ENCODE data around the gene SLC25A42.

The SLC25A42 gene

DNA sequence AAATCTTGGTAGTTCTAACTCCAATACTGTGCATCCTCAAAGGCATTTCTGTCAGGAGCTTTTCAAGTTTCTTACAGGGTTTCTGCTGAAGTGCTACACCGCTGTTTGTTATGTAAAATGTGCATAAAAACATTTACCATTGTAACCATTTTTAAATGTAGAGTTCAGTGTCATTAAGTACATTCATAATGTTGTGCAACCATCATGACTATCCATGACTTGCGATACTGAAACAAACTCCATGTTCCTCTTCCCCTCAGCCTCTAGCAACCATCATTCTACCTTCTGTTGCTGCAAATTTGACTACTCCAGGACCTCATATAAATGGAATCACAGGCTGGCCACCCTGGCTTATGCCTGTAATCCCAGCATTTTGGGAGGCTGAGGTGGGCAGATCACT, 14.4 kb upstream of the SLC25A42 start:
- intact Hi-C loops (cut with DNase I), result loop anchor here (2.0 kb wide), 1 partner anchor 63 kb away; no protein-coding TSS in a partner anchor
- no peak for DNase-seq

DNA sequence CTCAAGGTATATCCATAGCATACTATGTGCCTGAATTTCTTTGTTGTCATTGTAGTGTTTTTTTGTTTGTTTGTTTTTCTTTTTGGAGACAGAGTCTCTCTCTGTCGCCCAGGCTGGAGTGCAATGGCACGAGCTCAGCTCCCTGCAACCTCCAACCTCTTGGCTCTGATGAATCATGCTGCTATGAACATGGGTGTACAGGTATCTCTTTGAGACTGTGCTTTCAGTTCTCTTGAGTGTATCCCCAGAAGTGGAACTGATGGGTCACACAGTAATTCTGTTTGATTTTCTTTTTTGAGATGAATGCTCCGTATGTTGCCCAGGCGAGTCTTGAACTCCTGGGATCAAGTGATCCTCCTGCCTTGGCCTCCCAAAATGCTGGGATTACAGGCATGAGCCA, 13.7 kb upstream of the SLC25A42 start:
- intact Hi-C loops (cut with DNase I), result loop anchor here (5.0 kb wide), 1 partner anchor 92 kb away; no protein-coding TSS in a partner anchor
- no peak for DNase-seq

DNA sequence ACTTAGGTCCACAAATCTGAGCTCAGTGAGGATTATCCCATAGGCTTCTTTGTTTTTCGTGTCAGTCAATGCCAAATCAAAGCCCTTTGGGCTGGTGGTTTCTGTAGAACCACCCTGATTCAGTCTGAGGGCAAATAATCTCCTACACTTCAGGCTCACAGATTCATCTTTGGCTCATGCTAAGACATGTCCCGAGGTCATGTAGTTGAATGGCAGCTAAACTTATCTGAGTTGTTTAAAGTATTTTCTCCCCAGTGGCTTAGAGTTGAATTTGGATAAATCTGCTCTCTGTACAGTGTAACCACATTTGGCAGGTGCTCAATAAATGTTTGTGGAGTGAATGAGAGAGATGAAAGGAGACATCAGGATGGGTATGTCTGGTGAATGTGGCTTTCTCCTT, 13.1 kb upstream of the SLC25A42 start:
- intact Hi-C loops (cut with DNase I), result loop anchor here (5.0 kb wide), 1 partner anchor 92 kb away; no protein-coding TSS in a partner anchor
- DNase-seq, result no peak

- intact Hi-C loops (cut with DNase I), result loop anchor here (5.0 kb wide), 1 partner anchor 91 kb away; no protein-coding TSS in a partner anchor
These were observed 12.1 kb upstream of the SLC25A42 start for GRCh38 chr19:19051478-19052213.

GRCh38 chr19:19052921-19053320, 10.9 kb upstream of the SLC25A42 start:
- no peak for DNase-seq
- intact Hi-C loops (cut with DNase I), result loop anchor here (5.0 kb wide), 1 partner anchor 89 kb away; no protein-coding TSS in a partner anchor

More at GRCh38 chr19:19051478-19052213, 12.1 kb upstream of the SLC25A42 start:
- peak in 1 of 10 donors; percentile 60 for DNase-seq

DNA sequence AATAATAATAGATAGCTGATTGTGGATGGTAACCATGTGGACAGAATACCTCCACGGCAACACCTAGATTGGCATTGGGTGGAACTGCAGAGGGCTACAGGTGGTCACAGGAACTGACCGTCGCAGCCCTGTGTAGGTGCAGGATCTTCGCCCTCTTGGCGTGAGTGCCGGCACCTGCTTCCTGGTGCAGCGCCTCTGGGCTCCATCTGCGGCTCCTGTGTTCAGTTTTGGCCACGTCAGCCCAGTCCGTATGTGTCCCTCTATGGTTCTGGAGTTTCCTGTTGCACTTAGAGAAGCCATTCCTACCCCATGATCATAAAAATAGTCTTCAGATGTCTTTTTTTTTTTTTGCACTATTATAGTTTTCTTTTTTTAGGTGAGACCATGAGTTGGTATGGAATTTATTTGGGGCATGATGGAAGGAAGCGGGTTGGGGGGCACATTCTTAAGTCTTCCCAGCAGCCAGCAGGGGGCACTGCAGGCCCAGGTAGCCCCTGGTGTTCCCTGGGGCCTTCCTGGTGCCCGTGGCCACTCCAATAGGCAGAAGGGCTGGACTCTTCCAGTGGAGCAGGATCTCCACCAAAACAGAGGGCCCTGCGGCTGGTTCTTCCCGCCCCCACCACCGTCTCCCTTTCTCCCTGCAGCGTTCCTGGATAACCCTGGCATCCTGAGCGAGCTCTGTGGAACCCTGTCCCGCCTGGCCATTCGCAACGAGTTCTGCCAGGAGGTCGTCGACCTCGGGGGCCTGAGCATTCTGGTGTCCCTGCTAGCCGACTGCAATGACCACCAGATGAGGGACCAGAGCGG, 10.1 kb upstream of the SLC25A42 start:
- intact Hi-C loops (cut with DNase I), result loop anchor here (5.0 kb wide), 1 partner anchor 89 kb away; no protein-coding TSS in a partner anchor
- DNase-seq, result peak in 9 of 10 donors; percentile 44 to 96 (median 71)

GRCh38 chr19:19054315-19054938, 9.4 kb upstream of the SLC25A42 start:
- no peak for DNase-seq
- intact Hi-C loops (cut with DNase I), result loop anchor here (5.0 kb wide), 1 partner anchor 88 kb away; no protein-coding TSS in a partner anchor

- DNase-seq, result peak in 1 of 10 donors; percentile 69
- intact Hi-C loops (cut with DNase I), result loop anchor here (5.0 kb wide), 1 partner anchor 87 kb away; no protein-coding TSS in a partner anchor
These were observed 8.8 kb upstream of the SLC25A42 start for GRCh38 chr19:19054939-19055440.

- peak in 1 of 10 donors; percentile 62 for DNase-seq
- intact Hi-C loops (cut with DNase I), result no loop called here
These were observed 8.1 kb upstream of the SLC25A42 start for GRCh38 chr19:19055701-19056100.

- peak in 1 of 10 donors; percentile 60 for DNase-seq
- intact Hi-C loops (cut with DNase I), result no loop called here
These were observed 7.0 kb upstream of the SLC25A42 start for GRCh38 chr19:19056636-19057275.

DNA sequence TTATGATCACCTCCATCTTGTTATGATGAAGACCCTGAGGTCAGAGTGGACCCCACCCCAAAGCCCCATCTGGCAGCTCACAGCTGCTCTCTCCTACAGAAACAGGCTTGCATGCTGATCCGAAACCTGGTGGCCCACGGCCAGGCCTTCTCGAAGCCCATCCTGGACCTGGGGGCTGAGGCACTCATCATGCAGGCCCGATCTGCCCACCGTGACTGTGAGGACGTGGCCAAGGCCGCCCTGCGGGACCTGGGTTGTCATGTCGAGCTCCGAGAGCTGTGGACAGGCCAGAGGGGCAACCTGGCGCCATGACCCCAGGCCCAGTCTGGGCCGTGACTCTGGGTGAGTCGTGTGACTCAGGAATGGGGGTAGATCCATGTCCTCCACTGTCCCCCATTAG, 6.5 kb upstream of the SLC25A42 start:
- intact Hi-C loops (cut with DNase I), result no loop called here
- DNase-seq, result peak in 1 of 10 donors; percentile 74

DNA sequence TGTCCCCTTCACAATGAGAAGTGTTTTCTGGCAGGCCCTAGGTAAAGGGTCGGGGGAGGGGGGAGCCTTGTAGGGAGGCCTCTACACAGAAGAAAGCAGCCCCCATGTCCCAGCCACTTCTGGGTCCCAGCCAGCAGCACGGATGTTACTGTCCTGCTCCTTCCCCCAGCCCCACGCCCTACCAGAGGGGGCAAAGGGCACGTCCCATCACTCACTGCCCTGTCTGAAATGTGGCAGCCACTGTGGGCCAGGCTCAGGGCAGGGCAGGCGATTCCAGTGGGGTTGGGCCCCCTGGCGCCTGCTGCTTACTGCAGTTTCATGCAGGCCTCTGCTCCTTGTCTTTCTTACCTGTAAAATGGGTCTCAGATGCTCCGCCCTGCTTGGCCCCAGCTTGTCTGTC, 6.1 kb upstream of the SLC25A42 start:
- DNase-seq, result peak in 1 of 10 donors; percentile 23
- intact Hi-C loops (cut with DNase I), result no loop called here

DNA sequence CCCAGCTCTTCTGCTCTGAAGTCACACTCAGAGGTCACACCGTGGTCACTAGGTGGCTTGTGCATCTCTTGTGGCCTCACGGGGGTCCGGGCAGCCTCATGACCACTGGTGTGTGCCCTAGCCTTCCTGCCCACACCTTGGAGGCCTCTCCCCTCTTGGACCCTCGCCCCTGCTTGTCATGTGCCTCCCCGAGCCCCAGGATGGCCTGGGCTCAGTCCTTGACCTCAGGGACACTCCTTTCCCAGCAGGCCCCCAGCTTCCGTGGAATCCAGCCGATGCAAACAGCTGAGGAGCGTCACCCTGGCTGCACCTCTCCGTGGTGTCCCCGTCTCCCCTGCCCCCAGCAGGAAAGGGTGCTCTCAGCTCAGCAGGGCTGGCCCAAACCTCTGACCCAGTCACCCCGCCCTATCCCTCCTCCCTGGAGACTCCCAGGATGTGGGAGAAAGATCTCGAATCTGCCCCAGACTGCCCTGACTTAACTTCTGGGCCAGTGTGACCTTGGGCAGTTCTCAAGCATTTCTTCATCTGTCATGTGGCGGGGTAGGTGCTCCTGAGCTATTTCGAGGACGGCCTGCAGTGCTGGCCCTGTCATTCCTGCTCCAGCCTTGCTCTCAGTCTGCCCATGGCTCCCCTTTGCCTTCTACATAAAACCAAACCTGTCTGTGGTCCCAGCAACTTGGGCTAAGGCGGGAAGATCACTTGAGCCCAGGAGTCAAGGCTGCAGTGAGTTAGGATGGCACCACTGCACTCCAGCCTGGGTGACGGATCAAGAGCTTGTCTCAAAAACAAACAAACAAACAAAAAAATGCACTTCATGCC, 4.6 kb upstream of the SLC25A42 start:
- intact Hi-C loops (cut with DNase I), result no loop called here

DNA sequence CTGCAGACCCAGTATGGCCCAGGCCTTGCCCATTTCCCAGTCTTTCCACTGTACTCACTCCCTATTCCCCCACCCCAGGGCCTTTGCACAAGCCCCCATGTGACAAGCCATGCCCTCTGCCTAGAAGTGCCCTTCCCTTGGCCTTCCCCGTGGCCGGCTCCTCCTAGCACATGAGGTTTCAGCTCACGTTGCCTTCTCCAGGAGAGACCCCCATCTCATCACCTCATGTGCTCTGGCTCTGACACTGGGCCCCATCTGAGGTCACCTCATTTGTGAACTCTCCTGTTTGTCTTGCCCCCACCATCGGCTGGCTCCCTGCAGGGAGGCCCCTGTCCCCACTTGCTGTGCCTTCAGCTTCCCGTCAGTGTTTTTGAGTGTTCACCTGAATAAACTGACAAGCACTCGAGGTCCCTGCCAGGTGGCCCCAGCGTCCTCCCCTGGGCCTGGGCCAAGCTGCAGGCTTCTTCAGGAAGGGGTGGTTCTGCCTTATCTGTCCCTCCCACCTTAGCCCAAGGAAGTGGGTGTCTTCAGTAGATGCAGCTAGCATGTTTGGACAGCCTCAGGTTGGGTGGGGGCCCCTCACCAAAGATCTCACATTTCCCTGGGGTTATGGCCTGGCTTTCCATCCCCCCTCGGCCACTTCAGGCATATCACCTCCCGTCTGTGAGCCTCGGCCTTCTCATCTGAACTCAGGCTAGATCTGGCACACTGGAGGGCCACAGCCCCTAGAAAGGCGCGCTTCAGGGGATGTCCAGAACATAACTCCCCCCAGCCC, 3.8 kb upstream of the SLC25A42 start:
- intact Hi-C loops (cut with DNase I), result no loop called here
- peak in 1 of 10 donors; percentile 57 for DNase-seq

More for the DNA sequence above, 4.6 kb upstream of the SLC25A42 start:
- DNase-seq, result peak in 1 of 10 donors; percentile 81

- intact Hi-C loops (cut with DNase I), result no loop called here
- peak in 1 of 10 donors; percentile 24 for DNase-seq
These were observed 2.3 kb upstream of the SLC25A42 start for GRCh38 chr19:19061506-19061905.

DNA sequence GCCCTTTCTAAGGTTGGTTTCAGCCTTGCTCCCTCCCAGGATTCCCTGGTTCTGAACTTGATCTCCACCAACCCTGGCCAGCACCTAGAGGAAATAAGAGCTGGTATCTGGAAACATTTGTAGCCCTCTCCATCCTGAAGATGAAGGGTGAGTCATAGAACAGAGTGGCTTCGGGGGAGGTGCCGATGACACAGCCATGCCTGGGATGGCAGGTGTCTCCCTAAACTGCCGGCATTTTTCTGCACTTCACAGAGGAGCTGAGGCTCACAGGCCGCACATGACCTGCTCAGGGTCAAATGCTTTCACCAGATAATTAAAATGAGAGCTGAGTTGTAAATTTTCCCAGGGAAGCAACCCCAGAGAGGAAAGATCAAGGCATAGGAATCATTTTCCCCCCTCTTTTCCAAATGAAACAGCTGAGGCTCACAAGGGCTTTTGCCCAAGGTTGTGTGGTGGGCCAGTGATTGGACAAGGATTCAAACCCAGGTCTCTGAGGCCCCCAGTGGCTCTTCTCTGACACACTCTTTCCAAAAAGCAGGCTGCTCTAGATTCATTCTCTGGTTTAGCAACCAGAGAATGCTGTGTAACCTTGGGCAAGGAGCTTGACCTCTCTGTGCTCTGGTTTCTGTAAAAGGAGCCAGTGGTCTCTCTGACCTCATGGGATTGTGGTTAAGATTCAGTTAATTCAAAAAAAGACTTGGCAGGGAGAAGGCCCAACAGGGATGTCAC, 1.2 kb upstream of the SLC25A42 start:
- intact Hi-C loops (cut with DNase I), result no loop called here
- peak in 4 of 10 donors; percentile 16 to 82 (median 44) for DNase-seq

DNA sequence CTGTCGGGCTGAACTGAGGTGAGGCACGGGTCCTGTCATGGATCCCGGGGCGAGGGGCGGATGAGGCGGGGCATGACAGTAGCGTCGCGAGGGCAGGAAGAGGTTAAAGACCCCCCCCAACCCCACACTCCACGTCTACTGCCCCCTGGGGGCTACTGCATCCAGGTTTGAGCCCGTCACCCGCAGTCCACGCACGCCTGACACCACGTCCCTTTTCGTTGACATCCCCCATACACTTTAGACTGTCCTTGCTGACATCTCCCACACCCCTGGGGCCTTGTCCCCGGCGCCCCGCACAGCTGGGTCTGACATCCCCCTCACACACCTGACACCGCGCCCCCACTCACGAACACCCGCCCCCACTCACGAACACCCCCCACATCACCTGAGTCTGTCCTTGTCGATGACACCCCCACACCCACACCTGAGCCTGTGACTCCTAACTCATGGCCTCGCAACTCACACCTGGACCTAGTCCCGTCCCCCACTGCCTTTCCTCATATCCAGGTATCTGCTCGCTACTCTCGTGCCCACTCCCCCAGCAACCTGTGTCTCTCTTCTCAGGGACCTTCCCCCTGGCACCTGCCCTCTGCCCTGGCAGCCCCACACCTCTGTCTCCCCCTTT, 416 bp downstream of the SLC25A42 start:
- intact Hi-C loops (cut with DNase I), result no loop called here
- DNase-seq, result peak in 2 of 10 donors; percentile 17 to 27
